HG02943 (cell line): ENCODE results near the gene POU3F3.

ENCODE experiments used
- ATAC-seq: cut with Tn5 transposase; IDR thresholded peaks from one replicate; pipeline ENCODE4 v1.9.1; 2021; ENCODE audit warnings: mild to moderate bottlenecking, low read depth, moderate library complexity; ENCODE audit not compliant: unreplicated experiment

POU3F3 gene

GRCh38 chr2:104859766-104860450 lies 6.0 kb downstream of the POU3F3 start:
- no peak for ATAC-seq

GRCh38 chr2:104860451-104860790 lies 6.5 kb downstream of the POU3F3 start:
- ATAC-seq: no peak

- ATAC-seq: no peak
Measured at GRCh38 chr2:104861351-104862057, 7.6 kb downstream of the POU3F3 start.

GRCh38 chr2:104862058-104862941 lies 8.4 kb downstream of the POU3F3 start:
- no peak for ATAC-seq

- ATAC-seq: no peak
Measured at GRCh38 chr2:104863146-104863467, 9.2 kb downstream of the POU3F3 start.

- ATAC-seq: no peak
Measured at GRCh38 chr2:104863468-104864279, 9.8 kb downstream of the POU3F3 start.

GRCh38 chr2:104864280-104865095 lies 10.6 kb downstream of the POU3F3 start:
- no peak for ATAC-seq

- no peak for ATAC-seq
Measured at GRCh38 chr2:104865096-104865470, 11.2 kb downstream of the POU3F3 start.

GRCh38 chr2:104866122-104866864 lies 12.4 kb downstream of the POU3F3 start:
- no peak for ATAC-seq

- ATAC-seq: no peak
Measured at GRCh38 chr2:104866883-104867812, 13.2 kb downstream of the POU3F3 start.

GRCh38 chr2:104867813-104868504 lies 14.0 kb downstream of the POU3F3 start:
- ATAC-seq: no peak

GRCh38 chr2:104868505-104868866 lies 14.6 kb downstream of the POU3F3 start:
- no peak for ATAC-seq

GRCh38 chr2:104870100-104870975 lies 16.4 kb downstream of the POU3F3 start:
- no peak for ATAC-seq

- no peak for ATAC-seq
Measured at GRCh38 chr2:104871649-104871971, 17.7 kb downstream of the POU3F3 start.

GRCh38 chr2:104871972-104872865 lies 18.3 kb downstream of the POU3F3 start:
- ATAC-seq: no peak
